ENCODE data around the gene SPIRE1.
"Not testable (repeated sequence)": the region's sequence is repeated elsewhere in the genome, so short reads cannot be mapped to it uniquely, and the experiment has no call there.

Gene SPIRE1

GRCh38 chr18:12637393-12637792 lies 20.5 kb downstream of the SPIRE1 start:
- no peak overlapping the region for H3K4me3 Mint-ChIP-seq
- peaks cover 2% of the 10 kb centered on the region for H3K27me3 Mint-ChIP-seq
- H3K4me1 Mint-ChIP-seq = no peaks in the 10 kb centered on the region
- ATAC-seq (no peak), DNase-seq (no peak)
- H3K9me3 Mint-ChIP-seq = no peaks in the 10 kb centered on the region
- H3K27ac Mint-ChIP-seq = no peak overlapping the region
- H3K36me3 Mint-ChIP-seq (ENCODE audit: low read depth) = no peaks in the 10 kb centered on the region

- H3K4me3 Mint-ChIP-seq = no peak overlapping the region
- no peak for ATAC-seq
- DNase-seq = no peak
- H3K27ac Mint-ChIP-seq = no peak overlapping the region
- no peaks in the 10 kb centered on the region for H3K4me1 Mint-ChIP-seq
- no peaks in the 10 kb centered on the region for H3K9me3 Mint-ChIP-seq
- no peaks in the 10 kb centered on the region for H3K36me3 Mint-ChIP-seq (ENCODE audit: low read depth)
- H3K27me3 Mint-ChIP-seq = peaks cover 2% of the 10 kb centered on the region
Observed at GRCh38 chr18:12631831-12632477, 26.0 kb downstream of the SPIRE1 start.

- ATAC-seq (no peak), DNase-seq (no peak)
- Mint-ChIP-seq H3K27ac (no peak overlapping the region), H3K4me1 (no peaks in the 10 kb centered on the region), H3K4me3 (no peak overlapping the region), H3K36me3 (ENCODE audit: low read depth) (no peaks in the 10 kb centered on the region), H3K9me3 (no peaks in the 10 kb centered on the region), H3K27me3 (peaks cover 2% of the 10 kb centered on the region)
Observed at GRCh38 chr18:12630136-12630535, 27.8 kb downstream of the SPIRE1 start.

GRCh38 chr18:12628706-12629702 lies 28.9 kb downstream of the SPIRE1 start:
- Mint-ChIP-seq H3K36me3 (ENCODE audit: low read depth) (no peaks in the 10 kb centered on the region), H3K9me3 (no peaks in the 10 kb centered on the region), H3K27ac (no peak overlapping the region), H3K27me3 (peaks cover 2% of the 10 kb centered on the region), H3K4me1 (no peaks in the 10 kb centered on the region), H3K4me3 (no peak overlapping the region)
- no peak for ATAC-seq
- no peak for DNase-seq

- not testable (repeated sequence) for H3K27me3 Mint-ChIP-seq; H3K4me1 Mint-ChIP-seq; H3K36me3 Mint-ChIP-seq (ENCODE audit: low read depth)
Observed at GRCh38 chr18:12627199-12627598, 30.7 kb downstream of the SPIRE1 start.

GRCh38 chr18:12625241-12625640 lies 32.7 kb downstream of the SPIRE1 start:
- no peaks in the 10 kb centered on the region for H3K4me1 Mint-ChIP-seq
- no peaks in the 10 kb centered on the region for H3K36me3 Mint-ChIP-seq (ENCODE audit: low read depth)
- no peak overlapping the region for H3K27ac Mint-ChIP-seq
- H3K4me3 Mint-ChIP-seq = no peak overlapping the region
- no peak for DNase-seq
- H3K9me3 Mint-ChIP-seq = no peaks in the 10 kb centered on the region
- no peak for ATAC-seq
- H3K27me3 Mint-ChIP-seq = peaks cover 3% of the 10 kb centered on the region

More at GRCh38 chr18:12627199-12627598, 30.7 kb downstream of the SPIRE1 start:
- not testable (repeated sequence) for H3K4me3 Mint-ChIP-seq, H3K27ac Mint-ChIP-seq, DNase-seq, ATAC-seq, H3K9me3 Mint-ChIP-seq

- no peak overlapping the region for H3K27ac Mint-ChIP-seq
- peaks cover 3% of the 10 kb centered on the region for H3K27me3 Mint-ChIP-seq
- no peak for ATAC-seq
- no peak for DNase-seq
- no peak overlapping the region for H3K4me3 Mint-ChIP-seq
- no peaks in the 10 kb centered on the region for H3K36me3 Mint-ChIP-seq (ENCODE audit: low read depth)
- H3K9me3 Mint-ChIP-seq = no peaks in the 10 kb centered on the region
- no peaks in the 10 kb centered on the region for H3K4me1 Mint-ChIP-seq
Observed at GRCh38 chr18:12621742-12622306, 36.1 kb downstream of the SPIRE1 start.

GRCh38 chr18:12615748-12616147 lies 42.2 kb downstream of the SPIRE1 start:
- Mint-ChIP-seq H3K4me1 (no peaks in the 10 kb centered on the region), H3K36me3 (ENCODE audit: low read depth) (no peaks in the 10 kb centered on the region), H3K27me3 (peaks cover 2% of the 10 kb centered on the region), H3K27ac (no peak overlapping the region), H3K4me3 (no peak overlapping the region), H3K9me3 (no peaks in the 10 kb centered on the region)
- ATAC-seq = no peak
- DNase-seq = no peak

GRCh38 chr18:12608301-12608700 lies 49.6 kb downstream of the SPIRE1 start:
- ATAC-seq (no peak), DNase-seq (no peak)
- Mint-ChIP-seq H3K27me3 (peaks cover 2% of the 10 kb centered on the region), H3K27ac (no peak overlapping the region), H3K36me3 (ENCODE audit: low read depth) (no peaks in the 10 kb centered on the region), H3K4me1 (peaks cover 2% of the 10 kb centered on the region), H3K9me3 (no peaks in the 10 kb centered on the region), H3K4me3 (no peak overlapping the region)

GRCh38 chr18:12606592-12607315 lies 51.2 kb downstream of the SPIRE1 start:
- no peaks in the 10 kb centered on the region for H3K36me3 Mint-ChIP-seq (ENCODE audit: low read depth)
- no peaks in the 10 kb centered on the region for H3K27me3 Mint-ChIP-seq
- H3K9me3 Mint-ChIP-seq = no peaks in the 10 kb centered on the region
- DNase-seq (no peak), ATAC-seq (no peak)
- no peak overlapping the region for H3K27ac Mint-ChIP-seq
- peaks cover 2% of the 10 kb centered on the region for H3K4me1 Mint-ChIP-seq
- no peak overlapping the region for H3K4me3 Mint-ChIP-seq

- no peaks in the 10 kb centered on the region for H3K36me3 Mint-ChIP-seq (ENCODE audit: low read depth)
- ATAC-seq = no peak
- H3K9me3 Mint-ChIP-seq = no peaks in the 10 kb centered on the region
- H3K4me3 Mint-ChIP-seq = no peak overlapping the region
- peaks cover 2% of the 10 kb centered on the region for H3K4me1 Mint-ChIP-seq
- no peaks in the 10 kb centered on the region for H3K27me3 Mint-ChIP-seq
- no peak overlapping the region for H3K27ac Mint-ChIP-seq
- DNase-seq = no peak
Observed at GRCh38 chr18:12604445-12605007, 53.4 kb downstream of the SPIRE1 start.

- Mint-ChIP-seq H3K27me3 (no peaks in the 10 kb centered on the region), H3K36me3 (ENCODE audit: low read depth) (no peaks in the 10 kb centered on the region), H3K4me3 (no peak overlapping the region), H3K9me3 (no peaks in the 10 kb centered on the region), H3K4me1 (peaks cover 10% of the 10 kb centered on the region), H3K27ac (no peak overlapping the region)
- DNase-seq = no peak
- no peak for ATAC-seq
Observed at GRCh38 chr18:12599966-12600365, 57.9 kb downstream of the SPIRE1 start.

- Mint-ChIP-seq H3K4me1 (peaks cover 10% of the 10 kb centered on the region), H3K27me3 (no peaks in the 10 kb centered on the region), H3K4me3 (no peak overlapping the region), H3K36me3 (ENCODE audit: low read depth) (no peaks in the 10 kb centered on the region), H3K9me3 (no peaks in the 10 kb centered on the region), H3K27ac (no peak overlapping the region)
- DNase-seq (no peak), ATAC-seq (no peak)
Observed at GRCh38 chr18:12599543-12599942, 58.4 kb downstream of the SPIRE1 start.

Data from activated naive CD8-positive, alpha-beta T cell treated with anti-CD3 and anti-CD28 coated beads, Interleukin-2, amount 50 U/mL, for 24 hours (primary cell).